Measurements from ENCODE around the gene C14orf180.

The C14orf180 gene

GRCh38 chr14:104596927-104597351, 17.4 kb downstream of the C14orf180 start:
- no peak for TF ChIP-seq MAX (IDR thresholded peaks at IDR 0.05; ENCODE audit: low read depth, low read length)
- no peak for TF ChIP-seq MYC (IDR thresholded peaks at IDR 0.05; ENCODE audit: low read depth, low read length)
- TF ChIP-seq CTCF (IDR thresholded peaks at IDR 0.05; ENCODE audit: low read depth, low read length): no peak
- TF ChIP-seq POLR2A (IDR thresholded peaks at IDR 0.05; ENCODE audit: extremely low read depth, insufficient read length): no peak
- DNase-seq (ENCODE audit: low read depth): no peak

GRCh38 chr14:104597576-104597975, 18.0 kb downstream of the C14orf180 start:
- TF ChIP-seq MAX (IDR thresholded peaks at IDR 0.05; ENCODE audit: low read depth, low read length) (no peak), MYC (IDR thresholded peaks at IDR 0.05; ENCODE audit: low read depth, low read length) (no peak), CTCF (IDR thresholded peaks at IDR 0.05; ENCODE audit: low read depth, low read length) (no peak), POLR2A (IDR thresholded peaks at IDR 0.05; ENCODE audit: extremely low read depth, insufficient read length) (no peak)
- no peak for DNase-seq (ENCODE audit: low read depth)
- H3K4me3 ChIP-seq (ENCODE audit: low read depth, low read length): no peak overlapping the region

More at GRCh38 chr14:104596927-104597351, 17.4 kb downstream of the C14orf180 start:
- no peak overlapping the region for H3K4me3 ChIP-seq (ENCODE audit: low read depth, low read length)

GRCh38 chr14:104598039-104598909, 18.7 kb downstream of the C14orf180 start:
- no peak for DNase-seq (ENCODE audit: low read depth)
- TF ChIP-seq CTCF (IDR thresholded peaks at IDR 0.05; ENCODE audit: low read depth, low read length) (no peak), MYC (IDR thresholded peaks at IDR 0.05; ENCODE audit: low read depth, low read length) (no peak), MAX (IDR thresholded peaks at IDR 0.05; ENCODE audit: low read depth, low read length) (no peak), POLR2A (IDR thresholded peaks at IDR 0.05; ENCODE audit: extremely low read depth, insufficient read length) (no peak)

GRCh38 chr14:104598910-104599273, 19.3 kb downstream of the C14orf180 start:
- no peak overlapping the region for H3K4me3 ChIP-seq (ENCODE audit: low read depth, low read length)
- TF ChIP-seq POLR2A (IDR thresholded peaks at IDR 0.05; ENCODE audit: extremely low read depth, insufficient read length) (no peak), MYC (IDR thresholded peaks at IDR 0.05; ENCODE audit: low read depth, low read length) (no peak), MAX (IDR thresholded peaks at IDR 0.05; ENCODE audit: low read depth, low read length) (no peak), CTCF (IDR thresholded peaks at IDR 0.05; ENCODE audit: low read depth, low read length) (no peak)
- DNase-seq (ENCODE audit: low read depth): no peak

More at GRCh38 chr14:104598039-104598909, 18.7 kb downstream of the C14orf180 start:
- no peak overlapping the region for H3K4me3 ChIP-seq (ENCODE audit: low read depth, low read length)

- no peak for DNase-seq (ENCODE audit: low read depth)
- TF ChIP-seq POLR2A (IDR thresholded peaks at IDR 0.05; ENCODE audit: extremely low read depth, insufficient read length): no peak
- TF ChIP-seq MYC (IDR thresholded peaks at IDR 0.05; ENCODE audit: low read depth, low read length): no peak
- TF ChIP-seq CTCF (IDR thresholded peaks at IDR 0.05; ENCODE audit: low read depth, low read length): no peak
- TF ChIP-seq MAX (IDR thresholded peaks at IDR 0.05; ENCODE audit: low read depth, low read length): no peak
- no peak overlapping the region for H3K4me3 ChIP-seq (ENCODE audit: low read depth, low read length)
Measured at GRCh38 chr14:104599446-104599845, 19.9 kb downstream of the C14orf180 start.

Data from NB4 (cell line).